KMS-11 (cell line): Measurements from ENCODE around the gene USP35.

Source experiments
- H2AFZ ChIP-seq: fragments of 200-600 bp; sonication (generic); 2 replicates; pipeline ENCODE4 v1.6.1; 2016; ENCODE audit warnings: antibody characterized with exemption, mixed run types, low read depth
- H3K27ac ChIP-seq: fragments of 200-600 bp; sonication (generic); 2 replicates; pipeline ENCODE4 v1.6.1; 2016; ENCODE audit warnings: mild to moderate bottlenecking, mixed run types
- H3K27me3 ChIP-seq: fragments of 200-600 bp; sonication (generic); 2 replicates; pipeline ENCODE4 v1.6.1; 2017; ENCODE audit warnings: mild to moderate bottlenecking, low read depth, mixed run types, moderate library complexity; ENCODE audit not compliant: insufficient read depth
- H3K36me3 ChIP-seq: fragments of 200-600 bp; sonication (generic); 2 replicates; pipeline ENCODE4 v1.6.1; 2017; ENCODE audit warnings: mild to moderate bottlenecking, mixed run types; ENCODE audit not compliant: insufficient read depth
- H3K4me1 ChIP-seq: fragments of 200-600 bp; sonication (generic); 2 replicates; pipeline ENCODE4 v1.6.1; 2016; ENCODE audit warnings: mild to moderate bottlenecking, low read depth, mixed run types; ENCODE audit not compliant: poor library complexity, severe bottlenecking
- H3K4me2 ChIP-seq: fragments of 200-600 bp; sonication (generic); 2 replicates; pipeline ENCODE4 v1.7.0; 2016; ENCODE audit warnings: mild to moderate bottlenecking, mixed run types
- H3K4me3 ChIP-seq: fragments of 200-600 bp; sonication (generic); IDR thresholded peaks from 2 replicates; pipeline ENCODE4 v1.6.1; 2017; ENCODE audit warnings: low read depth, low read length, mixed read lengths; ENCODE audit not compliant: insufficient read depth
- H3K79me2 ChIP-seq: fragments of 200-600 bp; sonication (generic); 2 replicates; pipeline ENCODE4 v1.6.1; 2016; ENCODE audit warnings: low read depth, mixed run types; ENCODE audit not compliant: insufficient read depth
- H3K9ac ChIP-seq: fragments of 200-600 bp; sonication (generic); 2 replicates; pipeline ENCODE4 v1.6.1; 2016; ENCODE audit warnings: mild to moderate bottlenecking, mixed run types
- H4K20me1 ChIP-seq: fragments of 200-600 bp; sonication (generic); 2 replicates; pipeline ENCODE4 v1.6.1; 2016; ENCODE audit warnings: mild to moderate bottlenecking, mixed run types; ENCODE audit not compliant: insufficient read depth
- CTCF ChIP-seq: fragments of 200-600 bp; sonication (generic); conservative IDR thresholded peaks from 2 replicates; pipeline ENCODE4 v1.6.1; 2017; ENCODE audit warnings: low read depth, mild to moderate bottlenecking, antibody characterized with exemption, low read length, moderate library complexity, mixed read lengths

Gene USP35

GRCh38 chr11:78192911-78193351 lies 4.2 kb downstream of the USP35 start:
- Histone ChIP-seq H2AFZ (no peak overlapping the region), H3K4me3 (no peak overlapping the region), H3K9ac (no peak overlapping the region), H3K36me3 (no peaks in the 10 kb centered on the region), H3K79me2 (no peaks in the 10 kb centered on the region), H3K4me1 (peaks cover 15% of the 10 kb centered on the region), H4K20me1 (no peaks in the 10 kb centered on the region), H3K27me3 (no peaks in the 10 kb centered on the region), H3K27ac (no peak overlapping the region), H3K4me2 (no peak overlapping the region)
- TF ChIP-seq CTCF: no peak

GRCh38 chr11:78193806-78194205 lies 5.1 kb downstream of the USP35 start:
- H3K36me3 ChIP-seq: no peaks in the 10 kb centered on the region
- H2AFZ ChIP-seq: no peak overlapping the region
- H3K4me1 ChIP-seq: peaks cover 15% of the 10 kb centered on the region
- no peak overlapping the region for H3K4me2 ChIP-seq
- no peaks in the 10 kb centered on the region for H4K20me1 ChIP-seq
- H3K27ac ChIP-seq: no peak overlapping the region
- no peak for TF ChIP-seq CTCF
- H3K27me3 ChIP-seq: no peaks in the 10 kb centered on the region
- no peaks in the 10 kb centered on the region for H3K79me2 ChIP-seq
- H3K9ac ChIP-seq: no peak overlapping the region
- no peak overlapping the region for H3K4me3 ChIP-seq

GRCh38 chr11:78194490-78194889 lies 5.8 kb downstream of the USP35 start:
- H3K27me3 ChIP-seq: no peaks in the 10 kb centered on the region
- H3K4me2 ChIP-seq: no peak overlapping the region
- TF ChIP-seq CTCF: no peak
- no peak overlapping the region for H2AFZ ChIP-seq
- no peak overlapping the region for H3K27ac ChIP-seq
- peaks cover 11% of the 10 kb centered on the region for H3K4me1 ChIP-seq
- H3K4me3 ChIP-seq: no peak overlapping the region
- no peaks in the 10 kb centered on the region for H3K79me2 ChIP-seq
- H4K20me1 ChIP-seq: no peaks in the 10 kb centered on the region
- no peaks in the 10 kb centered on the region for H3K36me3 ChIP-seq
- H3K9ac ChIP-seq: no peak overlapping the region

GRCh38 chr11:78195917-78196560 lies 7.3 kb downstream of the USP35 start:
- no peak for TF ChIP-seq CTCF
- Histone ChIP-seq H3K4me2 (no peak overlapping the region), H3K79me2 (no peaks in the 10 kb centered on the region), H3K27ac (no peak overlapping the region), H3K4me3 (no peak overlapping the region), H4K20me1 (no peaks in the 10 kb centered on the region), H3K36me3 (no peaks in the 10 kb centered on the region), H3K4me1 (no peaks in the 10 kb centered on the region), H3K9ac (no peak overlapping the region), H3K27me3 (no peaks in the 10 kb centered on the region), H2AFZ (no peak overlapping the region)
